Measurements from ENCODE around the gene SNORC.

The SNORC gene

GRCh38 chr2:232869138-232870017 is 686 bp upstream of the SNORC start:
- Histone ChIP-seq H3K9ac (ENCODE audit: low read depth, low read length) (no peak overlapping the region), H3K36me3 (ENCODE audit: insufficient read depth, low read length) (no peaks in the 10 kb centered on the region), H3K4me3 (ENCODE audit: low read length) (no peak overlapping the region), H3K9me3 (ENCODE audit: insufficient read depth, low read depth, low read length) (no peaks in the 10 kb centered on the region), H3K27me3 (ENCODE audit: insufficient read depth, low read length) (peaks cover 2% of the 10 kb centered on the region; the same call in 1 of the 2 replicates), H3K4me1 (ENCODE audit: insufficient read depth, low read length) (no peaks in the 10 kb centered on the region), H3K27ac (ENCODE audit: low read depth, low read length) (no peak overlapping the region)
- WGBS = 73% methylated on average over 15 of the region's 15 CpGs

- H3K27me3 ChIP-seq (ENCODE audit: insufficient read depth, low read length) = peaks cover 13% of the 10 kb centered on the region
- no peaks in the 10 kb centered on the region for H3K36me3 ChIP-seq (ENCODE audit: insufficient read depth, low read length)
- no peak overlapping the region for H3K9ac ChIP-seq (ENCODE audit: low read depth, low read length)
- 86% methylated on average over 17 of the region's 17 CpGs for WGBS
- H3K4me3 ChIP-seq (ENCODE audit: low read length) = no peak overlapping the region
- no peak overlapping the region for H3K27ac ChIP-seq (ENCODE audit: low read depth, low read length)
- H3K9me3 ChIP-seq (ENCODE audit: insufficient read depth, low read depth, low read length) = no peaks in the 10 kb centered on the region
- H3K4me1 ChIP-seq (ENCODE audit: insufficient read depth, low read length) = no peaks in the 10 kb centered on the region
These were observed 805 bp downstream of the SNORC start for GRCh38 chr2:232870766-232871371.

GRCh38 chr2:232871418-232871834 is 1.4 kb downstream of the SNORC start:
- H3K27ac ChIP-seq (ENCODE audit: low read depth, low read length) = no peak overlapping the region
- H3K4me3 ChIP-seq (ENCODE audit: low read length) = no peak overlapping the region
- 90% methylated on average over 15 of the region's 15 CpGs for WGBS

GRCh38 chr2:232871835-232872736 is 2.0 kb downstream of the SNORC start:
- Histone ChIP-seq H3K27ac (ENCODE audit: low read depth, low read length) (no peak overlapping the region), H3K27me3 (ENCODE audit: insufficient read depth, low read length) (peaks cover 24% of the 10 kb centered on the region), H3K4me1 (ENCODE audit: insufficient read depth, low read length) (no peaks in the 10 kb centered on the region), H3K36me3 (ENCODE audit: insufficient read depth, low read length) (no peaks in the 10 kb centered on the region), H3K9me3 (ENCODE audit: insufficient read depth, low read depth, low read length) (no peaks in the 10 kb centered on the region), H3K4me3 (ENCODE audit: low read length) (no peak overlapping the region), H3K9ac (ENCODE audit: low read depth, low read length) (no peak overlapping the region)
- 93% methylated on average over 22 of the region's 22 CpGs for WGBS

More at GRCh38 chr2:232871418-232871834, 1.4 kb downstream of the SNORC start:
- H3K4me1 ChIP-seq (ENCODE audit: insufficient read depth, low read length) = no peaks in the 10 kb centered on the region
- peaks cover 17% of the 10 kb centered on the region for H3K27me3 ChIP-seq (ENCODE audit: insufficient read depth, low read length)
- H3K36me3 ChIP-seq (ENCODE audit: insufficient read depth, low read length) = no peaks in the 10 kb centered on the region
- no peak overlapping the region for H3K9ac ChIP-seq (ENCODE audit: low read depth, low read length)
- H3K9me3 ChIP-seq (ENCODE audit: insufficient read depth, low read depth, low read length) = no peaks in the 10 kb centered on the region

GRCh38 chr2:232872826-232873225 is 2.8 kb downstream of the SNORC start:
- no peak overlapping the region for H3K9ac ChIP-seq (ENCODE audit: low read depth, low read length)
- H3K4me1 ChIP-seq (ENCODE audit: insufficient read depth, low read length) = no peaks in the 10 kb centered on the region
- no peaks in the 10 kb centered on the region for H3K36me3 ChIP-seq (ENCODE audit: insufficient read depth, low read length)
- H3K27ac ChIP-seq (ENCODE audit: low read depth, low read length) = no peak overlapping the region
- peaks cover 31% of the 10 kb centered on the region for H3K27me3 ChIP-seq (ENCODE audit: insufficient read depth, low read length)
- no peak overlapping the region for H3K4me3 ChIP-seq (ENCODE audit: low read length)
- H3K9me3 ChIP-seq (ENCODE audit: insufficient read depth, low read depth, low read length) = no peaks in the 10 kb centered on the region
- WGBS = 94% methylated on average over 9 of the region's 9 CpGs

GRCh38 chr2:232873292-232873908 is 3.3 kb downstream of the SNORC start:
- no peak overlapping the region for H3K27ac ChIP-seq (ENCODE audit: low read depth, low read length)
- H3K36me3 ChIP-seq (ENCODE audit: insufficient read depth, low read length) = no peaks in the 10 kb centered on the region
- no peaks in the 10 kb centered on the region for H3K9me3 ChIP-seq (ENCODE audit: insufficient read depth, low read depth, low read length)
- no peaks in the 10 kb centered on the region for H3K4me1 ChIP-seq (ENCODE audit: insufficient read depth, low read length)
- H3K4me3 ChIP-seq (ENCODE audit: low read length) = no peak overlapping the region
- WGBS = 93% methylated on average over 14 of the region's 14 CpGs
- H3K27me3 ChIP-seq (ENCODE audit: insufficient read depth, low read length) = peaks cover 35% of the 10 kb centered on the region
- H3K9ac ChIP-seq (ENCODE audit: low read depth, low read length) = no peak overlapping the region

- Histone ChIP-seq H3K9me3 (ENCODE audit: insufficient read depth, low read depth, low read length) (no peaks in the 10 kb centered on the region), H3K9ac (ENCODE audit: low read depth, low read length) (no peak overlapping the region), H3K4me1 (ENCODE audit: insufficient read depth, low read length) (no peaks in the 10 kb centered on the region), H3K36me3 (ENCODE audit: insufficient read depth, low read length) (no peaks in the 10 kb centered on the region), H3K4me3 (ENCODE audit: low read length) (no peak overlapping the region), H3K27me3 (ENCODE audit: insufficient read depth, low read length) (peaks cover 35% of the 10 kb centered on the region), H3K27ac (ENCODE audit: low read depth, low read length) (no peak overlapping the region)
- 91% methylated on average over 6 of the region's 6 CpGs for WGBS
These were observed 4.0 kb downstream of the SNORC start for GRCh38 chr2:232873909-232874641.

- H3K4me1 ChIP-seq (ENCODE audit: insufficient read depth, low read length) = no peaks in the 10 kb centered on the region
- WGBS = 95% methylated on average over 16 of the region's 16 CpGs
- no peak overlapping the region for H3K4me3 ChIP-seq (ENCODE audit: low read length)
- no peak overlapping the region for H3K27ac ChIP-seq (ENCODE audit: low read depth, low read length)
- peaks cover 35% of the 10 kb centered on the region for H3K27me3 ChIP-seq (ENCODE audit: insufficient read depth, low read length)
- no peaks in the 10 kb centered on the region for H3K36me3 ChIP-seq (ENCODE audit: insufficient read depth, low read length)
- no peak overlapping the region for H3K9ac ChIP-seq (ENCODE audit: low read depth, low read length)
- no peaks in the 10 kb centered on the region for H3K9me3 ChIP-seq (ENCODE audit: insufficient read depth, low read depth, low read length)
These were observed 4.7 kb downstream of the SNORC start for GRCh38 chr2:232874677-232875223.

- Histone ChIP-seq H3K36me3 (ENCODE audit: insufficient read depth, low read length) (no peaks in the 10 kb centered on the region), H3K4me1 (ENCODE audit: insufficient read depth, low read length) (no peaks in the 10 kb centered on the region), H3K27ac (ENCODE audit: low read depth, low read length) (no peak overlapping the region), H3K27me3 (ENCODE audit: insufficient read depth, low read length) (peaks cover 35% of the 10 kb centered on the region), H3K9me3 (ENCODE audit: insufficient read depth, low read depth, low read length) (no peaks in the 10 kb centered on the region), H3K4me3 (ENCODE audit: low read length) (peak overlapping the region; percentile 62), H3K9ac (ENCODE audit: low read depth, low read length) (no peak overlapping the region)
- 35% methylated on average over 33 of the region's 37 CpGs for WGBS
These were observed 5.4 kb downstream of the SNORC start for GRCh38 chr2:232875256-232876121.
